IPS DF 4.7 (cell line): ENCODE data around the gene YARS2.
"Not testable (repeated sequence)": the region's sequence is repeated elsewhere in the genome, so short reads cannot be mapped to it uniquely, and the experiment has no call there.

Experiments used
- DNase-seq: peaks from one replicate; pipeline ENCODE4 v3.0.0-alpha.2; 2013; ENCODE audit warnings: low spot score; ENCODE audit errors: extremely low read depth

The YARS2 gene

DNA sequence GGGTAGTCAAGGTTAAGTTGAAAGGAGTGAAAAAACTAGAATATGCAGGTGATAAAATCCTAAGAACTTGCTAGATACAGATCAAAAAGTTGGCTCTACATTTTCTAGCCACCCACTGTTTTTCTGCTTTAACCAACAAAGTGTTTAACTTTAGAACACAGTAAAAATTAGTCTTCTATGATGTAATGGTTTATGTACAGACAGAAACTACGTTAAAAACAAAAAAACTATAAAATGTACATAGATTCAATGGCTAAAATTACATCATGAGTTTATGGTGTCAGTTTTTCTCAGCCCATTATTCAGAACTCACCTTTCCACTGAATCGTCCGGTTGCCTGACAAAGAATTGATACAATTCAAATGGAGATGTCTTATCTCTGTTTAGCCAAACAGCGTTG is 2.1 kb downstream of the YARS2 start:
- DNase-seq, result no peak

DNA sequence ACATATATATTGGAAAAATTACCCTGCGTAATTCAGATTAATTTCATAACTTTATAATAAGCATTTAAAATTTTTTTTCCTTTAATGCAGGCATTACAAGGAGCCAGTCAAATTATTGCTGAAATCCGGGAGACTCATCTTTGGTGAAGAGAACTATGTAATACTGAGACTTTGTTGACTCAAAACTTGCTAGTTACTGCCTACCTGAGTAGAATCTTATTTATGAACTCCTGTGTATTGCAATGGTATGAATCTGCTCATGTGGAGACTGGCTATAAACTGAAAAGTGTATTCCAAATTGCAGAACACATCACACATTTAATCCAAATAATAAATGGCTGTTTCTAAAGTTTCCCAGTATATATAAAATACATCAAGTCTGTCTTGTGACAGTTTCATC is 12.4 kb downstream of the YARS2 start:
- no peak for DNase-seq

DNA sequence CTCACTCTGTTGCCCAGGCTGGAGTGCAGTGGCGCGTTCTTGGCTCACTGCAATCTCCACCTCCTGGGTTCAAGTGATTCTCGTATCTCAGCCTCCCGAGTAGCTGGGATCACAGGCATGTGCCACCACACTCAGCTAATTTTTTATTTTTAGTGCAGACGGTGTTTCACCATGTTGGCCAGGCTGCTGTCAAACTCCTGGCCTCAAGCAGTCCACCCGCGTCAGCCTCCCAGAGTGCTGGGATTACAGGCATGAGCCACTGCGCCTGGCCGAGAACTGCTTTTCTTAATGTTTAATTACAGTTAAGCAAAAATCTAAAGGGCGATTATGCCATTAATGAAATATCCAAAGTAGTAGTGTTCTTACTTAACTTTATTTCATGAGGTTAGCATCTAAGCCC is 13.6 kb downstream of the YARS2 start:
- DNase-seq, result no peak

DNA sequence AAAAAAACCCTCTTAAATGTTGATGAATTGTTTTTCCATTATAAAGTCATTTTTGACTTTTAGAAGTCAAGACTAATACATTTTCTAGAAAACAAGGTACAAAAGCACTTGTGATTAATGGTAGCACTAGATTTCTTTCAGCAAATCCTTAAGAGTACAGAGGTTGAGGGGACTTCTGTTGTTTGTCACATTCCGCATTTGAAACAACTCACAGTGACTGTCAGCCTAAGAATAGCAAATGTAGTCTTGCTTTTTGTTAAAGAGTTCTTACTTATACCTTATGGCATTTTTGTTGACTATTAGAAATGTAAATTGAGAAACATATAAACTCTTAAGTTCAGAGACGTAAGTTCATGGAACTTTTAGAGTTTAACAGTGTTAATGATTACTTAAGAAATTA is 16.4 kb downstream of the YARS2 start:
- DNase-seq, result no peak

DNA sequence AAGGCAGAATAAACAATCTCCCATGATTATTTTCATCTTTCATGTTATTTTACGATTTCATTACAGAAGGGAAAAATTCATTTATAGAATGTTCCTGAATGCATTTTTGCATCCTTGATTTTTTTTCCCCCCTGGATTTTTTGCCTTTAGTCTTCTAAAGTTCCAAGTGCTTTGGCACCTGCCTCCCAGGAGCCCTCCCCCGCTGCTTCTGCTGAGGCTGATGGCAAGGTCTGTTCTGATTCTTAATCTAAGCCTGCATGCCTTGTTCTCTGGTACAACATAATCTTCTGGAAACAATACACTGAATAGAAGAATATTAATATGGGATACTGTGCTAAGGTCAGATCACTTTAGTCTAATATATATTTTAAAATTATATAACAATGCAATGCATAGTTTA is 18.0 kb downstream of the YARS2 start:
- DNase-seq, result no peak

DNA sequence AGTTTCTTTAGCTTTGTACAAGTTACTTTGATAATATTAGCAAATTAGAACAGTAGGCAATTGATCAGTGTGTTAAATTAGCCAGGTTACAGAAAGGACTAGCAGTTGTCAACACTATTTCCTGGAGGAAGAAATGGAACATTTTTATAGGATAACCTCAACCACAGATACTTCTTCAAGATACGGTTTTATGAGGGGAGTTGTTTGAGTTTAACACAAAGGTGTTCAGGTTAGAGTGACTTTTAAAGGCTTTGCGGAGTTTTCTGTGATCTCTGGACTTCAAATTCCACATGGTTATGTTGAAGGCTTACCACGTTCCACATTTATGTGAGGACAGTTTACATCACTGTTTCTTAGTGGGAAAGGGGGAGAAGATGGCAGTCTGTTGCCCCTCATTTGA is 19.3 kb downstream of the YARS2 start:
- DNase-seq, result no peak

DNA sequence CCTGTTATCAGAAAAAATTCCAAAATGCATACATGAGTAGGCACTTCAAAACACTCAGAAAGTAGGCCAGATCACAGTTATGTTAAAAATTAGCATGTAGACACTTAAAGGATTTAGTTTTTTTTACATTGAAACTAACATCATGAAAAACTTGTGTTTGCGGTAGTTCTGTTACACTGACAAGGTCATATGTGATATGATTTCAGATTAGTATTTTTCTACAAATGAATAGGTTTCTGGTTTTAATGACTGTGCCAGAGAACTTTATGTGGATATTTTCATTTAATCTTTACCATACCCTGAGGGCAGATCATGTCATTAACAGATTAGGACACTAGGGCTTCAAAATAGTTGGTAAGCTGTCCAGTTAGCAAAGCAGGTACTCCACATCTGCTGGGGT is 20.7 kb downstream of the YARS2 start:
- no peak for DNase-seq

DNA sequence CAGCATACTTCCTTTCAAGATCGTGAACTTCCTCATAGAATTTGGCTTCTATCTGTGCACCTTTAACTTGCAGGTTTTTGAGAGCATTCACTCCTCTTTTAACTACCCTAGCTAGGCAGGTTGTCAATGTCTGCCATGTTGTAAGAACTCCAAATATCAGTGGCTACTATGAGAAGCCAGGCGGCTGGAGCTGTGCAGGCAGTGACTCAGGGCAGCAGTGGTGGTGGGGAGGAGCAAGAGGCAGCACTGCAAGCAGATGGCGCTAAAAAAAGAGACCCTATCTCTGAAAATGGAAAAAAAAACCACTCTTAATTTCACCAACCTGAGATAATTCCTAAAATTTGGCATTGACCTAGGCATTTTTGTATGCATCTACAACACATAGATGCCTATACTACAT is 28.5 kb downstream of the YARS2 start:
- DNase-seq, result no peak

DNA sequence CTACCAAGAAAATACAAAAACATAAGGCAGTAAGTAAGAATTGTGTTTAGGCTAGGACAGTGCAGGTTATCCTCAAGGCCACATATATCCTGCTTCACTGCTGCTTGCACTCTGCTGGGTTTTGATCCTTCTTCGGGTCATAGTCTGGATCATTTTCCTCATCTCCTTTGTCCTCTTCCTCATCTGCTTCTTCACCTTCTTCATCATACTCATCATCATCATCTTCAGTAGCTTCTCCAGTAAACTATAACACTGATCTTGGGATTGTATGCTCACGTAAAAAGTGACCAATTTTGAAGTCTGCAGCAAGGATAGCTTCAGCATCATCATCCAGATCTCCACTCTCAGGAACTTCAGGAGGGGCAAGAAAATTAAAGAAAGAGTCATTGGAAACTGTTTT is 29.4 kb downstream of the YARS2 start:
- no peak for DNase-seq

DNA sequence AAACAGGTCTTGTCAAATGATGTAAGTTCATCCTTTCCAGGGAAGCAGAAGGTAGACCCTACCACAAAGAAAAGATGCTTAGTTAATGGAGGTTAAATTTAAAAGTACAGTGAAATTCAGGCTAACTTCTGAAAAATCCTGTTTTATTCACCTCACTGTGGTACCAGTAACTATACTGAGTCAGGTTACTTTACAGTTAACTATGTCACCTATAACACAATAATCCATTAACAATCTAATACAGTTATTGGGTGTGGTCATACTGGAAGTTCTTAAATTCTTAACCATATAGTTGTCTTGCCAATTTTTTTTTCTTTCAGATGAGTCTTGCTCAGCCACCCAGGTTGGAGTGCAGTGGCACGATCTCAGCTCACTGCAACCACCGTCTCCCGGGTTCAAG is 30.4 kb downstream of the YARS2 start:
- not testable (repeated sequence) for DNase-seq

DNA sequence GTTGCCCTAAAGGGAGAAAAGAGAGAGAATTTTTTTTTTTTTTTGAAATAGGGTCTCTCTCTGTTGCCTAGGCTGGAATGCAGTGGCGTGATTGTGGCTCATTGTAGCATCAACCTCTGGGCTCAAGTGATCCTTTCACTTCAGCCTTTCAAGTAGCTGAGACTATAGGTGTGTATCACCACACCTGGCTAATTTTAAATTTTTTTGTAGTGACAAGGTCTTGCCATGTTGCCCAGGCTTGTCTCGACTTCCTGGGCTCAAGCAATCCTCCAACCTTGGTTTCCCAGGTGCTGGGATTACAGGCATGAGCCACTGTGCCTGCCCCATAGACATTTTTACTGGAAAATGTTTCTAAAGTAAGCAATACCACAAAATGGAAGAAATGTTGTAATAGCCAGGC is 36.8 kb downstream of the YARS2 start:
- no peak for DNase-seq

DNA sequence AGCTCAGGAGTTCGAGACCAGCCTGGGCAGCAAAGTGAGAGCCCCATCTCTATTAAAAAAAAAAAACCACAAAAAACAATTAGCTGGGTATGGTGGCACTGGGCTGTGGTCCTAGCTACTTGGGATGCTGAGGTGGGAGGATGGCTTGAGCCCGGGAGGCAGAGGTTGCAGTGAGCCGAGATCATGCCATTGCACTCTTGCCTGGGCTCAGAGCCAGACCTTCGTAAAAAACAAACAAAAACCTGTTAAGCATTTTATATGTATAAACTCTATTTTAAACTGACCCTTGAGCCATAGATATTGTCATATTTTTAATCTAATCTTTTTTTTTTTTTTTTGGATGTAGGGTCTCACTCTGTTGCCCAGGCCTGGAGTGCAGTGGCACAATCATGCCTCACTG is 40.9 kb downstream of the YARS2 start:
- no peak for DNase-seq

DNA sequence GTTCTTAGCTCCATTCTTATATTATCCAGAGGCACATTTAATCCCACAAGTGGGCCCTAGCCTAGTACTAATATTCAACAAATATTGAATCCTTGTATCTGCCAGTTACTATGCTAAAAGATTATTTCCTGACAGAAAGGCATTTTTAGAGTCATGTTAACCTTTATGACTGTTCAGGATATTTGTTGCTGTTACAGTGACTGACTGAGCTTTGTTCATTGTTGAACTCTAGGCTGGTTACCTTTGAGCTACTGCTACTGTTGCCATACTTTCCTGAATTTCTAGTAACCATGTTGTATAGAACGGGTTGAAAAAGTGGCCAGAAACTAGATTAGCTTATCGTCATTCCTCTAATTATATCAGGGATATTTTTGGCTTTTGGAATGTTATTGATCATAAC is 46.8 kb downstream of the YARS2 start:
- DNase-seq, result no peak

DNA sequence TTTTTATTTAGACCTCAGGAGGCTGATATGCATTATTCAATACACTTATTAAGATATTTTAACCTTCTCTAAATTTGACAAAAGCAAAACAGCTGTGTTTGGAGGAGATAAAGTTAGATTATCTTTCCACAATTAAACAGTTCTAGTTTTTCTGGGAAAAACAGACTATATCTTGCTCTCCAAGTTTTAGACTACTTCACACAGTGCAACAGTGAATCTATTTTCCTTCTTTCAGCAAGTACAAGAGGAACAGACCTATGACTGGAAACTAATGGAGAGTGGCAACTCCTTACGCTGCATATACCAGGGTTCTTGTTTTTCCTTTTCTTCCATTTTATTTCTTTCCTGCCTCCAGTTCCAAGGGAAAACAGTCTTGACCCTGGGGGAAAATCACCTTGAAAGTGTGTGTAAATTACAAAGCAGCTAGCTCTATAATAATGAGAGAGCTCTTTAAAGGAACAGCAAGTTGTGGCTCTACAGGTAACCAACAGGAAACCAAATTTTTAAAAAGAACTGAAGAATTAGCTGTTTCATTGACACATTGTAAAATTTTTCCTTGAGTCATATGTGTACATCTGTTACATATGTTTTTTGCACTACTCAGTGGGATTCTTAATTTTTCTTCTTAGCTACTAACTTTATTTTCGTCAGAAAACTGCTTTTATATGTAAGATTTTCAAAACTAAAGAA is 49.2 kb downstream of the YARS2 start:
- no peak for DNase-seq

DNA sequence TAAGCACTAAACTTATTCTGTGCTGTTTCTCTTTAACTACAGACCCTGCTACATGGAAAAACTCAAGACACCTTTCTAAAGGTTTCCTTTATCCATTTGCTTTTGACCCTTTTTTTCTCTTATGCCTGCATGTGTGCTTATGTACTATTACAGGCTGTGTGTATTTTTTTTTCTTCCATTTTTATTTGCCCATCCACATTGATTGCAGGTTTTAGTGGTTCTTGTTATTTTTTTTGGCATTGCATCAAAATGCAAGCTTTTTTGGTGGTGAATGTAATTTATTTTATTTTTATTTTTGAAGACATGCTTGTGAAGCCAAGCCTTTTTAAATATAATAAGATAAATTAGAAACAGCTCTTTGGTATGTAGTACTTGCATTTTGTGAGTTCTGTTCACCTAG is 49.9 kb downstream of the YARS2 start:
- DNase-seq, result no peak

DNA sequence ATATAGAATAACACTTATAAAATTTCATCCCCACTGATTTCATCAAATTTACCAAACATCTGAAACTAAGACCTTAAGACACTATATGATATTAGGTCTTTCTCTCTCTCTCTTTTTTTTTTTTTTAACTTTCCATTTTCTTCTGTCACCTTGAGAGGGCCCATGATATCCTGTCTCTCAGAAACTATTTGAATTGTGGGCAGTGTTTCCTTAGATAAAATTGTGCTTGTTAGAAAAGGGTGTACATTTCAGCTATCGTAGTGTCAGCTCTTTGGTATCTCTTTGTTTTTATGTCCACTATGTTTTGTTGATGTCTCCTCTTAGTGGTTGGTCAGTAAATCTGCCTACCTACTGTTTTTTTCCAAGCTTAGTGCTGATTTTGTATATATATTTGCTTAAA is 52.8 kb downstream of the YARS2 start:
- no peak for DNase-seq

DNA sequence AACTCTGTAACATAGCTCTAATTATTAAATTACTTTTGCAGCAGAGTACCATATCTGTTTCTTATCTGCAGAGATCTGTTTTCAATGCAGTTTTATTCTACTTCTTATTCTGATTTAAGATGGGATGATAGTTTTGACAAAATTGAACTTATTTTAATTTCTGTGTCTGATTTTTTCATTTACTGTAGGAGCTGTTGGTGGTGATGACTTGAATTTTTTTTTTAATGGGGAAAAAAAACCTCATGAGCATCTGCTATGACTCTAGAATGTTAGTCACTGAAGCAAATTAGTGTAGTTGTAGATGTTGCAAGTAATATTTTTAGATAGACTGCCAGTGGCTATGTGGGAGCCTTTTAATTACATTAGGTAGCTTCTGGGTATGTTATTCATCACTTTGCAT is 53.2 kb downstream of the YARS2 start:
- no peak for DNase-seq

DNA sequence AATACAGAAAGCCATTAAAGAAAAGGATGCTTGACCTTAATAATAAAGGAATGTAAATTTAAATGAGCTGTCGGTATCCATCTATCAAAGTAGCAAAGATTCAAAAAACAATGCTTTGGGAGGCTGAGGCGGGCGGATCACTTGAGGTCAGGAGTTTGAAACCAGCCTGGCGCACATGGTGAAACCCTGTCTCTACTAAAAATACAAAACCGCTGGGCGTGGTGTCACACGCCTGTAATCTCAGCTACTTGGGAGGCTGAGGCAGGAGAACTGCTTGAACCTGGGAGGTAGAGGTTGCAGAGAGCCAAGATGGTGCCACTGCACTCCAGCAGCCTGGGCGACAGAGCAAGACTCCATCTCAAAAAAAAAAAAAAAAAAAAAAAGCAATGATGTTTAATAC is 56.3 kb downstream of the YARS2 start:
- not testable (repeated sequence) for DNase-seq

DNA sequence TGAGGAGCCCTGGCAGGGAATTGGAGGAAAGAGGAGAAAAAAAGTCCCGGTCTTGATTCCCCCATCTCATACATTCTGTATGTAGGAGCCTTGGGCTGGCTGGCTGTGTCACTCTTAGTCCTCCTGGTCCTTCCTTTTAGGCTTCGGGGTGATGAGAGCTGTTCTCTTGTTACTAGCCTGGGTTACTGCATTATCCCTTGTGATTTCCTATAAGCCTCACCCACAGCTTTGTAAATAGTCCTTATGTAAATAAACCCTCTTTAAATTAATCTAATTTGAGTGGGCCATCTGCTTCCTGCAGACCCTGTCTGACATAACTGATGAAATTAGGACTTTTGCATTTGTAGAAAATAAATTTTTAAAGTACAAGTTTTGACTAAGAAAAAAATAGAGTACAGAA is 57.4 kb downstream of the YARS2 start:
- no peak for DNase-seq

DNA sequence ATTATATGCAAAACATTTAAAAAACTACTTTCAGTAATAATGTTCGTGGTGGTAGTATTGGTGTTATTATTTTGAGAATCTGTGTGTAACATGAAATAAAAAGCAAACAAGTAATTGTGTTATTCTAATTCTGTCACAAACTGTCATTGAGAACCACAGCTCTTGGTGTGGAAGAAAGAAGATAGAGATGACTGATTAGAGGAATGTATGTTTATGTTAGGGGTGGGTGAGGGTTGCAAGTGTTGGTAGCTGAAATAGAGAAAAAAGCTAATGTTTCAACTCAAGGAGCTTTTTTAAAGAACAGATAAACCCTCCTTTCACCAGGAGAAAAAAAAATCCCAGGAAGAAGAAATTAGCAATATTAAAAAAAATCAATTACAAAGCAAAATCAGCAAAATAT is 58.3 kb downstream of the YARS2 start:
- DNase-seq, result no peak
